GM18951 (cell line): ENCODE data around the gene SLC5A3.

Experiments
- POLR2A ChIP-seq: IDR thresholded peaks from 4 replicates; pipeline ENCODE4 v1.6.1; 2011; ENCODE audit warnings: mild to moderate bottlenecking; ENCODE audit not compliant: insufficient read length, insufficient read depth; ENCODE audit errors: extremely low read depth
- in situ Hi-C: fragments of 300-500 bp; cut with MboI; formaldehyde crosslinking; loops from one replicate; pipeline ENCODE4 v1.12.0; 2022; ENCODE audit warnings: low sequenced_read_pairs, mixed read lengths, inconsistent platforms; ENCODE audit not compliant: unreplicated experiment

Gene SLC5A3

DNA sequence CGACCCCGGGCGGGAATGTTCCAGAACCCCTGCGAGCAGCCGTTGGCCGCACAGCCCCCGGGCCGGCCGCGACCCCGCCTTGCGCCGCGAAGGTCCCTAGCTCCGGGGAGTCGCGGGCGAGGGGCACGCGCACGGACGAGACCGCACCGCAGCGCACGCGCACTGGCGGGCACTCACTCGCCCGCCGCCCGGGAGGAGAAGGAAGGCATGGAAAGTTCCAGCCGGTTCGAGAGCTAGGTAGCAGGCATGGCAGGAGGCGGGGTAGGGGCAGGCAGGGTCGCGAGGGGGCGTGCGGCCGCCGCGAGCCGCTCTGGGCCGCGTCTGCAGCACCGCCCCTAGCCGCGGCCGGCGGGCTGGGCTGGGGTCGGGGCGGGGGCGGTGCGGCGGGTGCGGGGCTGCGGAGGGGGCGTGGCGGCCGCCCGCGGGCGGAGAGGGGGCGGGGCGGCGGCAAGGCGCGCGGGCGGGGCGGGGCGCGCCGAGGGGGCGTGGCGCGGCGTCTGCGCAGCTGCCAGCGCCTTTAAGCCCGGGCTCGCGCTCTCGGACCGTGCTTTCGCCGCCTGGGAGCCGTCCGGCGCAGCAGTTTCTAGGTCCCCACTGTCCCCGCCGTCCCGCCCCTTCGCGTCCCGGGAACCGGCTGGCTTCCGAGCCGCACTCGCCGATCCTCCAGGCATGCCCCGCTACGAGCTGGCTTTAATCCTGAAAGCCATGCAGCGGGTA is at the start of gene SLC5A3, which contains the start of gene MRPS6:
SLC5A3 (plus strand) TSS at position 547 of the 717 bp plus-strand sequence. CDS start 21,621 bp downstream, outside the sequence.
MRPS6 (plus strand) TSS at position 547 of the 717 bp plus-strand sequence; CDS start at position 670, 123 bp downstream.
- in situ Hi-C loops: no loop called here
- peak; percentile 98 for TF ChIP-seq POLR2A

DNA sequence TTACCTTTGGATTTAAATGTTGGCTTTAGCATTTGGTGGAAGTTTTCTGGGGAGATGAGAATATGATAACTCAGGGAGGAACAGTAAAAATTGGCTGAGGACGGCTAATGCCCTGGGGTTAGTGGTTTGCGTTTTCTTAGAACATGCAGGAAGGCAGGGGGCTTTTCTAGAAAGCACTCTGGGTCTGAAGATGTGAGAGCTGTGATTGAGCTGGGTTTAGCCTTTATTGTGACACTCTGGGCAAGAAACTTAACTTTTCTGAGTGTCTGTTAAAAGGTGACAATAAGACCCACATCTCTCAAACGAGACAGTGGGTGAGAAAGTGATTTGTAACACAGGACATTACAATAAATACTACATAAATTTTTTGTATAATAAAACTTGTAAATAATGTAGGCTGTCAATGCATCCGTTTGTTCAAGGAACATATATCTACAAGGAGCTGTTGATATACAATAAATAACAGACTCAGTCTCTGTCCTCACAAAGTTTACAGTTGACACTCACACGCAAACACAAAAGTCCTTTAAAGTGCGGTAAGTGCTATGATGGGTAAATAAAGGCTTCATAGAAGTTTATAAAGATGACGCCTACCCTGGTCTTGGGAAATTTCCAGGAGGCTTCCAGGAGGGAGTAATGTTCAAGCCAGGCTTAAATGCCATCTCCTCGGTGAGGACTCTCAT is 49.5 kb upstream of the SLC5A3 start:
- TF ChIP-seq POLR2A: no peak
- in situ Hi-C loops: no loop called here

DNA sequence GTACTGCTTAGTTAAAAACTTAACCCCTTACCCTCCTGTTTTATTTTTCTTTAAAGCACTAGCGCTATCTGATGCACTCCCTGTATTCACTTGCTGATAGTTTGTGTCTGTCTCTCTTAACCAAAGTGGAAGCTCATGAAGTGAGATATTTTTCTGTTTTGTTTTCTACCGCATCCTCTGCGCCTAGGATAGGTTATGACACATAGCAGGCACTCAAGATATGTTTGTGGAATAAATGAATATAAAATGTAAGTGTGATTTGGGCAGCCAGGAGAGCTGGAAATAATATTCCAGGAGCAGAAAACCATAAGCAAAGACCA is 49.0 kb upstream of the SLC5A3 start:
- no peak for TF ChIP-seq POLR2A
- in situ Hi-C loops: no loop called here

DNA sequence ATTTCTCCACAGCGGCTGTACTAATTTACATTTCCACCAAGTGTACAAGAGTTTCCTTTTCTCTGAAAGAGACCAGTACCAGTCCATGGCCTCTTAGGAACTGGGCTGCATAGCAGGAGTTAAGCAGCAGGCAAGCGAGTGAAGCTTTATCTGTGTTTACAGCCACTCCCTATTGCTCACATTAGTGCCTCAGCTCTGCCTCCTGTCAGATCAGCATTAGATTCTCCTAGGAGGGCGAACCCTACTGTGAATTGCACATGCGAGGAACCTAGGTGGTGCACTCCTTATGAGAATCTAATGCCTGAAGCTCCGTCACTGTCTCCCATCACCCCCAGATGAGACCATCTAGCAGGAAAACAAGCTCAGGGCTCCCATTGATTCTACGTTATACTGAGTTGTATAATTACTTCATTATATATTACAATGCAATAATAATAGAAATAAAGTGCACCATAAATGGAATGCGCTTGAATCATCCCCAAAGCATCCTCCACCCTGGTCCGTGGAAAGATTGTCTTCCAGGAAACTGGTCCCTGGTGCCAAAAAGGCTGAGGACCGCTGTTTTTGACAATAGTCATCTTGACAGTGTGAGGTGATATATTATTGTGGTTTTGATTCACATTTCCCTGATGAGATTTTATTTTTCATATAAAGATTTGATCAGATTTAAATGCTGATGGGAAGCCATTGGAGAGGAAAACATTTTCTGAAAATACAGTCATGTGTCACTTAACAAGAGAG is 45.5 kb upstream of the SLC5A3 start:
- TF ChIP-seq POLR2A: no peak
- in situ Hi-C loops: no loop called here

DNA sequence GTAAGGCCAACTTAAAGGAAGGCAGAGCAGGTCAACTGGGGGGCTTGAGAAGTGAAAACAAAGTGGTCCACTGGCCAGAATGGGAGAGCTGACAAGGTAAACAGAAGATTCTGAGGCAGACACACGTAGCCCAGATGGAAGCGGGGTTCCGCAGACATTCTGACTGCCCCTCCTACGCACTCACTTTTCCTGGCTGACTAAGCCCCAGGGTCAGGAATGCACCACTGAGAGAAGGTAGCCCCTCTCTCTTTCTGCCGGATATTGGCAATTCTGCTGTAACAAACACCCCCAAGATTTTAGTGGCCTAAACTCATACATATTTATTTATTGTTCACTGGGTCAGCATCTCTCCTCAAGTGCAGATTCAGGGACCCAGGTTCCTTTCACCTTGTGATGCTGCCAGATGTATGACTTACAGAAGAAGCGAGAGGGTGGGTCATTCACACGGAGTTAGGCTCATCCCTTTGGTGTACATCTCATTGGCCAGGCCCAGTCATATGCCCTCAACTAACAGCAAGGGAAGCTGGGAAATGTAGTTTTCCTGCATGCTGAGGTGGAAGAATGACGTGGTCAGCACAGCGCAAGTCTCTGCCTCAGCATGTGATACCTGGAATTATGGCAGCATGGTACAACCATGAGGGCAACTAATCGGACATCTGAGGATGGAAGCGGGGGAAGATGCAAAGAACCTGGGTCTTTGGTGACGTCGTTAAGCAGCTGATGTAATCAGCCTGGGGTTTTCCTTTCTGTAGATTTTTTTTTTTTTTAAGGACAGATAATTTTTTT is 43.4 kb upstream of the SLC5A3 start:
- TF ChIP-seq POLR2A: no peak
- in situ Hi-C loops: no loop called here

DNA sequence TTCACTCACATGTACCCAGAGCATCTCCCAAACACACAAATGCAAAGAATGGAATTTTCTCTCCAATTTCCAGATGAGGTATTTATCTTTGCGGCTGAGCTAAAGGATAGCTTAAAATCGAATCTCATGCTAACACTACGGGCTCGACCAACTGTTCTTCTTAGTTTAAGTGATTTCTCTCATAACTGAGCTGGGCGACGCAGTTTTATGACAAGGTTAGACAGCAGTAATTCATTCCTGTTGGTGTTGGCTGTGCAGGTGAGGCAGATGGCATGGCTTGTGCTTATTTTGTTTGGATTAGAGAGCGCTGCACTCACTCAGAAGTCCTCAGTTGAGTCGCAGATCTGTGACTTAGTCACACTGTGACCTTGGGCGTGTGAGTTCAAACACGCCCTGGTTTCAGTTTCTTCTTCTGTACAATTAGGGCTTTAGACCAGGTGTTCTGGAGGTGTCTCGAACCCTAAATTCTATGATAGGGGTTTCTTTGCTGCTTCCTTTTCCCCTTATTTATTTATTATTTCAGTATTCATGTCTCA is 41.5 kb upstream of the SLC5A3 start:
- in situ Hi-C loops: no loop called here
- TF ChIP-seq POLR2A: no peak

DNA sequence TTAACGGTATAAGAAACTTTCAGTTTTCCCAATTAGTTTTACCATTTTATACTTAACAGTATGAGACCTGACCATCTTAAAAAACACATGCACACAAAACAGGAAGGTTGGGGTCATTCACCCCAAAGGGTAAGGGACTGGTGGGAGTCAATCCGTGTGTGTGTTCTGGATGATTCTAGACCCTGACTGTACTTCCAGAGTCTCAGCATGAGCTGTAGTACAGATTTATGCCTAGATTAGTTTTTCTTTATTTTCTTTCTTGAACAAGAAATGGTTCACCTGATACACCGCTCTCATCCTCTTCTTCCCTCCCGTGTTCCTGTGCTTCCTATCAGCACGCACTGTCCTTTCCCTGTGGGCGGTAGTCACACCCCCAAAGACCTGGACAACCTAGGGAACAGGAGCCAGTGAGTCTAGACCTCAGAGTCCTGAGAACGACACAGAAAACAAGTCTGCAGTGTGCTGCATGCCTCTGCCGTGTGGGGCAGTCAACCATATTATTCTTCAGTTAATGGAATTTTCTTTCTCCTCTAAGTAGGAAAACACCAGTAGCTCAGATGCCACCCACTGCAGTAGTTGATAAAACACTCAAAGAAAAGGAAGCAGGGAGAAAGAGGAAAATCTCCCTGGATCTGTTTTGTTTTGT is 38.9 kb upstream of the SLC5A3 start:
- in situ Hi-C loops: no loop called here
- TF ChIP-seq POLR2A: no peak

DNA sequence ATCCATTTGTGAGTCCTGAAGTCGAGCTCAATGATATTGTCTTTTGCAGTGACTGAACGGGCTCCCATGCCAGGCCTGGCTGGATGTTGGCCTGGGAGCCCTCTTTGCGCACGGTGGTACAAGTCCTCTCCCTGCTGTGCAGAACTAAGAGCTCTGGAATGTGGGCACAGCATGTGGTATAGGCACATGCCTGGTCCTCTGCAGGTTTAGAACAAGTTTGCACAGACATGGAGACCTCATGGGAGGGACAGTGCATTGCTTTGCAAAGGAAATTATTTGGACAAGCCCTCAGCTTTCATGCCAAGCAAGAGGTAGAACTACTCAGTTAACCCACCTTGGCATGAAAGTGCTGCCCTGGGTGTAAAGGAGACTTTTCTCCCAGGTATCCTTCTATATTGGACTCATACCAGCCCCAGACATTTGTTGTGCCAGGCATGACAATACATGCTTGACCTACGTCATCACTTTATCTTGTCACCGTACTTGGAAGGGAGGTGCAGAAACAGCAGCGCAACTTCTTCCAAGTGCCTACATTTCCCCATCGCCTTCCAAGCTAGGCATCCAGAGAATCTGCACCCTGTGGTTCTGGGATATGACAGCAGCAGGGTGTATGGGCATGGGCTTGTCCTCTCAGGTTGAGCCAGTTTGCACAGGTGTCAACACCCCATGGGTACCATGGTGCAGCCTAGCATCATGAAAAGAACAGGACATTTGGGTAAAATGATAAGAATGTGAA is 37.6 kb upstream of the SLC5A3 start:
- TF ChIP-seq POLR2A: no peak
- in situ Hi-C loops: no loop called here

DNA sequence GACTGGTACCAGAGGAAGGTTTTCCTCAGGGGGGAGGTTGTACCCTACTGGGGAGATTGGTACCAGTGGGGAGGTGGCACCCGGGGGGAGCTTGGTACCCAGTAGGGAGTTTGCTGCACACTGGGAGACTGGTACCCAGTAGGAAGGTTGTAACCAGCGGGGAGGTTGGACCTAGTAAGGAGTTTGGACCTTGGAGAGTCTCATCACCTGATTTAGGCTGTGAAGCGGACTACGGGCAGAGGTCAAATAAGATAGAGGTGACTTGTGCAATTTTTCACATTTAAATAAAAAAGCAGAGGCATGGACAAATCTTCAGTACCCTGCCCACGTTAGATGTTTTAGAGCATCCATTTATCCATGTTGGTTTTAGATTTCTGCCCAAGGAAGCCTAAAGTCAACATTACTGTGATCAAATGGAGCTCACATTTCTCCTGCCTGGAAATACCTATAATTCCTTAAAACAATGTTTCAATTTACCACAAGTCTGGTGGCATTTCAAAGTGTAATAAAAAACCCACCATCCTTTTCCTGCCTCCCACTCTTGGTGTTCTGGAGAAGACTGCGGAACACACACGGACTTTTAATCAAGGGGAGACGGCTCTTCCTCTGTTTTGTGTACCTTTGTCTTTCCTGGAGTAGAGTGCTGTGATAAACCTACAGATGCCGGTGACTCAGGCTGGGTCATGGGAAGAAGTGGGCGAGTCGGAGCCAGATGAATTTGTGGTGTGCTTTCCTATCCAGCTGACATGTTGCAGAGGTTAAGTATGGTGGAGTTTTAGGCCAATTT is 36.2 kb upstream of the SLC5A3 start:
- no peak for TF ChIP-seq POLR2A
- in situ Hi-C loops: no loop called here

DNA sequence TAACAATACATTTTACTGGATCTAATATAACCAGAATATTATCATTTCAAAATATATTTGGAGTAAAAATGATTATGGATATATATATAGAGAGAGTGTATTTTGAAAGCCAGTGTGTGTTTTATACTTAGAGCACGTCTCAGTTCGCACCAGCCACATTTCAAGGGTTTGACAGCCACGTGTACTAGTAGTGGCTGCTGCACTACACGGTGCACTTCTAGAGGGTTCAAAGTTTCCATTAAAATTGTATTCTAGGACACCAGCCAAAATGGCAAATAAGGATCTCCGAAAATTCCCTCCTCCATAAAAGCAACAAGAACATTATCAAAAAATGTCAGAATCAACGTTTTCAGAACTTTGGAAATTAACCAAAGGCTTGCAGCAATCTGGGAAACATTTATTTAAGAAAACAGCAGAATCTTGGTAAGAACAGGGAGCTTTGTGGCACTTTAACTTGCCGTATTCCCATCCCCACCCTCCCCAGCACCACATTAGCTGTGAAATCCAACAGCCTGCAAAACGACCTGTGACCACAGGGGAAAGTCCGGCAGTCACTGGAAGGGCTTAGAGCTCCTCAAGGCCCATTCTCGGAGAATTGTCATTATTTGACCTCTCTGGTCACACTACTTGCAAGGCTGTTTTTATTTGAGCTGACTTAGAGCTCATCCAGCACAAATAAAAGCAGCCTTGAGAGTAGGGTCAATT is 33.5 kb upstream of the SLC5A3 start:
- no peak for TF ChIP-seq POLR2A

DNA sequence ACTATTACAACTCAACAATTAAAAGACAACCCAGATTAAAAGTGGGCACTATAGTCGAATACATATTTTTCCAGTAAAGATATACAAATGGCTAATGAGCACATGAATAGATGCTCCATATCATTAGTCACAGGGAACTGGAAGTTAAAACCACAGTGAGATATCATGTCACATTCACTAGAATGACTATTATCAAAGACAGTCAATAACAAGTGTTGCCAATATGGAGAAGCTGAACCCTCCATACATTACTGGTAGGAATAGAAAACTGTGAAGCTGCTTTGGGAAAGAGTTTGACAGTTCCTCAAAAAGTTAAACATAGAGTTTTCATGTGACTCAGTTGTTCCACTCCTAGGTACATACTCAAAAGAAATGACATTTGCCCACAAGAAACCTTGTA is 30.6 kb upstream of the SLC5A3 start:
- in situ Hi-C loops: no loop called here
- TF ChIP-seq POLR2A: no peak

More for the DNA sequence above, 33.5 kb upstream of the SLC5A3 start:
- in situ Hi-C loops: no loop called here

DNA sequence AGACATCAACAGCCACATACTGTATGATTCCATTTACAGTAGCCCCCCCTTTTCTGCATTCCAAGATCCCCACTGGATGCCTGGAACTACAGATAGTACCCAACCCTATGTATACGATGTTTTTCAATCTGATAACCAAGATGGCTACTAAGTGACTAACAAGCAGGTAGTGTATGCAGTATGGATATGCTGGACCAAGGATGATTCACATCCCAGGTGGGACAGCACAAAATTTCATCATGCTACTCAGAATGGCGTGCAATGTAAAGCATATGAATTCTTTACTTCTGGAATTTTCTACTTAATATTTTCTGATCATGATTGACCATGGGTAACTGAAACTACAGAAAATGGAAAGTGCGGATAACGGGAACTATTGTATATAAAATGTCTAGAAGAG is 30.0 kb upstream of the SLC5A3 start:
- no peak for TF ChIP-seq POLR2A
- in situ Hi-C loops: no loop called here
